ENCODE measurements around the gene CCR3.

GRCh38 chr3:46242120-46242519 lies at the start of gene CCR3:
- TF ChIP-seq, protein P1, sequence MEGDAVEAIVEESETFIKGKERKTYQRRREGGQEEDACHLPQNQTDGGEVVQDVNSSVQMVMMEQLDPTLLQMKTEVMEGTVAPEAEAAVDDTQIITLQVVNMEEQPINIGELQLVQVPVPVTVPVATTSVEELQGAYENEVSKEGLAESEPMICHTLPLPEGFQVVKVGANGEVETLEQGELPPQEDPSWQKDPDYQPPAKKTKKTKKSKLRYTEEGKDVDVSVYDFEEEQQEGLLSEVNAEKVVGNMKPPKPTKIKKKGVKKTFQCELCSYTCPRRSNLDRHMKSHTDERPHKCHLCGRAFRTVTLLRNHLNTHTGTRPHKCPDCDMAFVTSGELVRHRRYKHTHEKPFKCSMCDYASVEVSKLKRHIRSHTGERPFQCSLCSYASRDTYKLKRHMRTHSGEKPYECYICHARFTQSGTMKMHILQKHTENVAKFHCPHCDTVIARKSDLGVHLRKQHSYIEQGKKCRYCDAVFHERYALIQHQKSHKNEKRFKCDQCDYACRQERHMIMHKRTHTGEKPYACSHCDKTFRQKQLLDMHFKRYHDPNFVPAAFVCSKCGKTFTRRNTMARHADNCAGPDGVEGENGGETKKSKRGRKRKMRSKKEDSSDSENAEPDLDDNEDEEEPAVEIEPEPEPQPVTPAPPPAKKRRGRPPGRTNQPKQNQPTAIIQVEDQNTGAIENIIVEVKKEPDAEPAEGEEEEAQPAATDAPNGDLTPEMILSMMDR (IDR thresholded peaks at IDR 0.05) = no peak
- TF ChIP-seq POLR2A (IDR thresholded peaks at IDR 0.05) = no peak

Measured in thyroid gland (tissue), 4 donors.